A673 (cell line): ENCODE data around the gene TM4SF5. TPM values are rescaled to one million over a fixed set of nuclear protein-coding genes. Genes with fewer than 3 reads are reported as not detected.

Source experiments
- BruUV-seq: library from RNA; stranded (reverse); fragments of 400-500 nt; replicated peaks from 2 replicates; lab custom pipeline; 2021; lab: Mats Ljungman, UMichigan
- CTCF ChIA-PET: fragments of 300-600 bp; sonication (Branson Sonifier 250); formaldehyde crosslinking; loops from one replicate; lab custom pipeline; 2022; ENCODE audit warnings: antibody characterized with exemption; lab: Charles Lee
- POLR2A ChIA-PET: fragments of 300-600 bp; sonication (Branson Sonifier 250); formaldehyde crosslinking; loops from one replicate; lab custom pipeline; 2022; ENCODE audit warnings: antibody characterized with exemption; ENCODE audit not compliant: low non-redundant PET; lab: Charles Lee
- DNase-seq: peaks from one replicate; pipeline ENCODE4 v3.0.0-alpha.2; 2015; ENCODE audit warnings: low spot score
- H3K27ac ChIP-seq: fragments of 200-600 bp; sonication (generic); 2 replicates; pipeline ENCODE4 v1.5.1; 2016; ENCODE audit warnings: mixed run types, low read depth, mild to moderate bottlenecking, mixed read lengths, antibody characterized with exemption, low read length; ENCODE audit not compliant: poor library complexity, severe bottlenecking
- H3K27me3 ChIP-seq: fragments of 200-600 bp; sonication (generic); replicated peaks from 2 replicates; pipeline ENCODE4 v1.6.1; 2017; ENCODE audit warnings: mixed run types, low read depth, mild to moderate bottlenecking, mixed read lengths, antibody characterized with exemption, low read length; ENCODE audit not compliant: insufficient read depth, poor library complexity
- H3K36me3 ChIP-seq: fragments of 200-600 bp; sonication (generic); 2 replicates; pipeline ENCODE4 v1.6.1; 2016; ENCODE audit warnings: mixed run types, mild to moderate bottlenecking, mixed read lengths, antibody characterized with exemption, low read length; ENCODE audit not compliant: insufficient read depth, poor library complexity, severe bottlenecking
- H3K4me1 ChIP-seq: fragments of 200-600 bp; sonication (generic); 2 replicates; pipeline ENCODE4 v1.6.1; 2017; ENCODE audit warnings: mixed run types, mild to moderate bottlenecking, mixed read lengths, antibody characterized with exemption, low read length; ENCODE audit not compliant: insufficient read depth, poor library complexity, severe bottlenecking
- H3K4me3 ChIP-seq: fragments of 200-600 bp; sonication (generic); 2 replicates; pipeline ENCODE4 v1.5.1; 2016; ENCODE audit warnings: low read depth, mixed run types, mild to moderate bottlenecking, mixed read lengths, low read length; ENCODE audit not compliant: poor library complexity, severe bottlenecking
- H3K9me3 ChIP-seq: fragments of 200-600 bp; sonication (generic); 2 replicates; pipeline ENCODE4 v1.6.1; 2016; ENCODE audit warnings: mixed run types, low read depth, mild to moderate bottlenecking, mixed read lengths, antibody characterized with exemption, low read length; ENCODE audit not compliant: poor library complexity, severe bottlenecking
- CTCF ChIP-seq: fragments of 300-800, 200-600 bp; sonication (generic); conservative IDR thresholded peaks from 2 replicates; pipeline ENCODE4 v1.5.1; 2017; ENCODE audit warnings: low read depth, mild to moderate bottlenecking, antibody characterized with exemption, low read length, moderate library complexity, mixed read lengths
- EZH2 ChIP-seq: fragments of 200-600 bp; sonication (generic); IDR thresholded peaks from 2 replicates; pipeline ENCODE4 v1.6.1; 2017; ENCODE audit warnings: borderline replicate concordance, low read depth, mild to moderate bottlenecking, mixed read lengths, antibody characterized with exemption, low read length; ENCODE audit not compliant: poor library complexity, severe bottlenecking
- intact Hi-C: fragments of 100-400 bp; cut with micrococcal nuclease; formaldehyde crosslinking; loops from one replicate; pipeline ENCODE4 v1.10.0; 2022; ENCODE audit not compliant: unreplicated experiment
- total RNA-seq: library from RNA; stranded (reverse); gene quantifications from 2 replicates; pipeline ENCODE4 v1.2.3, GENCODE V29; 2021

TM4SF5 gene
- total RNA-seq, 1 experiment from 2014 or later = not detected

- H3K27ac ChIP-seq = no peak overlapping the region
- H3K4me3 ChIP-seq = no peak overlapping the region
- no peak for DNase-seq
- H3K36me3 ChIP-seq = no peaks in the 10 kb centered on the region
- BruUV-seq = no TSS peak
- ChIA-PET CTCF (no interaction called here), POLR2A (no interaction called here)
- peaks cover 4% of the 10 kb centered on the region for H3K4me1 ChIP-seq
- intact Hi-C loops = no loop called here
- H3K9me3 ChIP-seq = no peaks in the 10 kb centered on the region
- H3K27me3 ChIP-seq = no peaks in the 10 kb centered on the region
- TF ChIP-seq EZH2 (no peak), CTCF (no peak)
Measured at GRCh38 chr17:4810696-4811290, 39.1 kb downstream of the TM4SF5 start.

- ChIA-PET CTCF (no interaction called here), POLR2A (no interaction called here)
- Histone ChIP-seq H3K4me1 (peaks cover 4% of the 10 kb centered on the region), H3K9me3 (no peaks in the 10 kb centered on the region), H3K4me3 (no peak overlapping the region), H3K27me3 (no peaks in the 10 kb centered on the region), H3K27ac (no peak overlapping the region), H3K36me3 (no peaks in the 10 kb centered on the region)
- no TSS peak for BruUV-seq
- intact Hi-C loops = no loop called here
- DNase-seq = no peak
- TF ChIP-seq CTCF (no peak), EZH2 (no peak)
Measured at GRCh38 chr17:4811471-4811870, 39.8 kb downstream of the TM4SF5 start.

- CTCF ChIA-PET = no interaction called here
Measured at GRCh38 chr17:4812690-4813089, 41.0 kb downstream of the TM4SF5 start.

More at GRCh38 chr17:4812690-4813089, 41.0 kb downstream of the TM4SF5 start:
- intact Hi-C loops = no loop called here
- H3K36me3 ChIP-seq = no peaks in the 10 kb centered on the region
- H3K4me3 ChIP-seq = no peak overlapping the region
- H3K9me3 ChIP-seq = no peaks in the 10 kb centered on the region
- DNase-seq = no peak
- peaks cover 2% of the 10 kb centered on the region for H3K4me1 ChIP-seq
- no peaks in the 10 kb centered on the region for H3K27me3 ChIP-seq
- POLR2A ChIA-PET = no interaction called here
- TF ChIP-seq CTCF (no peak), EZH2 (no peak)
- BruUV-seq = no TSS peak
- no peak overlapping the region for H3K27ac ChIP-seq
